Psoas muscle (tissue), 8 donors: ENCODE data around the gene APOM. TPM values are rescaled to one million over a fixed set of nuclear protein-coding genes. Genes with fewer than 3 reads are reported as not detected.

Experiments
- ATAC-seq, 4 donors: fragments of 200-7000 bp; cut with Tn5 transposase; one replicate each; pipeline ENCODE4 v1.9.1; 2020; ENCODE audit warnings: moderate library complexity in 3 of 4, mild to moderate bottlenecking in 2 of 4
- DNase-seq, 2 donors: peaks; one replicate each; pipeline ENCODE4 v3.0.0-alpha.2; 2020
- H3K27ac ChIP-seq: fragments of 200-600 bp; one replicate; pipeline ENCODE4 v1.8.0; 2022
- H3K27me3 ChIP-seq, 3 donors: fragments of 200-600 bp in 1 of 3; one replicate each; pipeline versions ENCODE4 v1.6.1 to v1.8.0; 2013 to 2022; ENCODE audit warnings: low read length in 2 of 3, mild to moderate bottlenecking in 2 of 3, moderate library complexity in 1 of 3; ENCODE audit not compliant: insufficient read depth in 3 of 3
- H3K36me3 ChIP-seq, 2 donors: fragments of 200-600 bp in 1 of 2; one replicate each; pipeline versions ENCODE4 v1.6.1 to v1.8.0; 2013 to 2022; ENCODE audit warnings: low read depth in 1 of 2, mild to moderate bottlenecking in 1 of 2, moderate library complexity in 1 of 2; ENCODE audit not compliant: insufficient read depth in 1 of 2
- H3K4me1 ChIP-seq: fragments of 200-600 bp; one replicate; pipeline ENCODE4 v1.8.0; 2022
- H3K4me3 ChIP-seq: fragments of 200-600 bp; one replicate; pipeline ENCODE4 v1.8.0; 2022; ENCODE audit warnings: mild to moderate bottlenecking
- H3K9me3 ChIP-seq: fragments of 200-600 bp; one replicate; pipeline ENCODE4 v1.8.0; 2022
- CTCF ChIP-seq: fragments of 200-600 bp; IDR thresholded peaks from one replicate; pipeline ENCODE4 v1.8.0; 2022; ENCODE audit warnings: antibody characterized with exemption
- WGBS, 3 donors: extraction: QIAGEN DNeasy Blood & Tissue Kit; methylation state at CpG; one replicate each; pipeline versions ENCODE4 v1.1.6 to v1.1.7; 2013; 5-methylcytosine and 5-hydroxymethylcytosine counted together
- intact Hi-C, 2 donors: fragments of 100-400 bp; cut with DNase I; formaldehyde crosslinking; loops; one replicate each; pipeline versions ENCODE4 v1.11.0 to v1.14.2; 2022
- polyA plus RNA-seq, 3 donors: library from polyadenylated mRNA; stranded (reverse); fragments of 200-250 nt; gene quantifications; one replicate each; pipeline ENCODE4 v1.2.3, GENCODE V29; 2013
- total RNA-seq, 4 donors: library from RNA; stranded (reverse); fragmentation: NEBNext Ultra II Directional in 2 of 4; extraction: Animal tissue kit (Norgen Biotek cat#: 25700) in 2 of 4; gene quantifications; one replicate each; pipeline versions ENCODE4 v1.2.1 to v1.2.4, GENCODE V29; 2021 to 2023
- donor health status: healthy with polysubstance abuse.
- donor health status: DM: no; HTN: no; CAD: no; lungs with moderate emphysema.
- donor health status: Bipolar disorder and iron deficiency.
- donor health status: healthy.
- donor health status: DM: yes; HTN: yes; CAD: no.
- donor health status: DM: no; HTN: no; CAD: no.
- donor health status: DM: no; HTN: no; CAD: no.
- donor health status: DM: yes; HTN: yes; CAD: no.

APOM gene
- total and polyA plus RNA-seq, 7 donors: 1.8 to 3.5 (median 2.3) TPM

- intact Hi-C loops: no loop called here
- no peak overlapping the region for H3K27ac ChIP-seq
- no peaks in the 10 kb centered on the region for H3K9me3 ChIP-seq
- peaks cover 29 to 100% of the 10 kb centered on the region in 2 donors for H3K36me3 ChIP-seq
- 86 to 92% (median 87%) methylated on average over 25 of the region's 25 CpGs for WGBS, 3 donors
- no peak for TF ChIP-seq CTCF
- H3K4me3 ChIP-seq: no peak overlapping the region
- H3K4me1 ChIP-seq: no peaks in the 10 kb centered on the region
- H3K27me3 ChIP-seq: no peaks in the 10 kb centered on the region
- ATAC-seq: no peak
- DNase-seq: no peak
Measured at GRCh38 chr6:31630177-31630934, 25.3 kb upstream of the APOM start.

- 79 to 84% (median 80%) methylated on average over 16 of the region's 16 CpGs for WGBS, 3 donors
- DNase-seq (no peak), ATAC-seq (peak in 2 of 4 donors; percentile 10)
- Histone ChIP-seq H3K27ac (no peak overlapping the region), H3K4me3 (no peak overlapping the region), H3K27me3 (no peaks in the 10 kb centered on the region), H3K36me3 (peaks cover 30 to 100% of the 10 kb centered on the region in 2 donors), H3K4me1 (no peaks in the 10 kb centered on the region), H3K9me3 (no peaks in the 10 kb centered on the region)
- intact Hi-C loops: no loop called here
- TF ChIP-seq CTCF: no peak
Measured at GRCh38 chr6:31631209-31631608, 24.5 kb upstream of the APOM start.

GRCh38 chr6:31631681-31632278, 23.9 kb upstream of the APOM start:
- H3K4me3 ChIP-seq: no peak overlapping the region
- H3K9me3 ChIP-seq: no peaks in the 10 kb centered on the region
- H3K27me3 ChIP-seq: no peaks in the 10 kb centered on the region
- H3K27ac ChIP-seq: no peak overlapping the region
- no peak for DNase-seq
- intact Hi-C loops: no loop called here
- ATAC-seq: peak in 2 of 4 donors; percentile 14 to 18
- H3K4me1 ChIP-seq: no peaks in the 10 kb centered on the region
- TF ChIP-seq CTCF: no peak
- peaks cover 31 to 100% of the 10 kb centered on the region in 2 donors for H3K36me3 ChIP-seq
- WGBS, 3 donors: 82 to 85% (median 82%) methylated on average over 29 to 32 of the region's 32 CpGs

- Histone ChIP-seq H3K4me1 (no peaks in the 10 kb centered on the region), H3K27me3 (no peaks in the 10 kb centered on the region), H3K27ac (no peak overlapping the region), H3K9me3 (no peaks in the 10 kb centered on the region), H3K36me3 (peaks cover 29 to 100% of the 10 kb centered on the region in 2 donors), H3K4me3 (no peak overlapping the region)
- ATAC-seq (peak in 2 of 4 donors; percentile 3 to 5), DNase-seq (no peak)
- TF ChIP-seq CTCF: no peak
- intact Hi-C loops: no loop called here
- 85 to 88% (median 86%) methylated on average over 26 of the region's 26 CpGs for WGBS, 3 donors
Measured at GRCh38 chr6:31632279-31632946, 23.3 kb upstream of the APOM start.
